WTC11 (cell line): ENCODE measurements around the gene EVC2. TPM values are rescaled to one million over a fixed set of nuclear protein-coding genes. Genes with fewer than 3 reads are reported as not detected.

ENCODE experiments used
- ATAC-seq: fragments of 200-7000 bp; cut with Tn5 transposase; 2 replicates; pipeline ENCODE4 v1.10.0; 2021; ENCODE audit warnings: mild to moderate bottlenecking, moderate library complexity
- Bru-seq: library from RNA; stranded (reverse); fragments of 400-500 nt; gene quantifications from one replicate; lab custom pipeline; 2021; lab: Mats Ljungman, UMichigan
- CTCF ChIA-PET: fragments of 300-600 bp; sonication (Branson Sonifier 250); formaldehyde crosslinking; loops from one replicate; lab custom pipeline; 2021; ENCODE audit warnings: antibody characterized with exemption; lab: Charles Lee
- POLR2A ChIA-PET: fragments of 350-600 bp; sonication (Branson Sonifier 250); formaldehyde crosslinking; loops from one replicate; lab custom pipeline; 2021; ENCODE audit warnings: antibody characterized with exemption; lab: Charles Lee
- DNase-seq: peaks from one replicate; pipeline ENCODE4 v3.0.0; 2021; ENCODE audit warnings: low spot score
- H3K27ac Mint-ChIP-seq: 2 replicates; pipeline ENCODE4 v1.8.0; 2021; ENCODE audit warnings: mixed read lengths
- H3K27me3 Mint-ChIP-seq: 2 replicates; pipeline ENCODE4 v1.8.0; 2021; ENCODE audit warnings: low read depth, mild to moderate bottlenecking, moderate library complexity, mixed read lengths
- H3K36me3 Mint-ChIP-seq: 2 replicates; pipeline ENCODE4 v1.8.0; 2021; ENCODE audit warnings: mixed read lengths
- H3K4me1 Mint-ChIP-seq: 2 replicates; pipeline ENCODE4 v1.8.0; 2022; ENCODE audit warnings: mixed read lengths
- H3K4me3 Mint-ChIP-seq: 2 replicates; pipeline ENCODE4 v1.8.0; 2021; ENCODE audit warnings: mild to moderate bottlenecking, moderate library complexity, mixed read lengths
- H3K9me3 Mint-ChIP-seq: 2 replicates; pipeline ENCODE4 v1.8.0; 2021; ENCODE audit warnings: mixed read lengths
- FOXK1 ChIP-seq: sonication (generic); formaldehyde crosslinking; IDR thresholded peaks from 2 replicates; pipeline ENCODE4 v1.8.0; 2022; ENCODE audit warnings: mild to moderate bottlenecking, moderate library complexity, missing genetic modification reagents
- FOXP1 ChIP-seq: sonication (generic); formaldehyde crosslinking; IDR thresholded peaks from 2 replicates; pipeline ENCODE4 v1.8.0; 2022; ENCODE audit warnings: missing genetic modification reagents, mild to moderate bottlenecking, moderate library complexity, borderline replicate concordance
- GABPB1 ChIP-seq: sonication (generic); formaldehyde crosslinking; IDR thresholded peaks from 2 replicates; pipeline ENCODE4 v1.8.1; 2023; ENCODE audit warnings: mild to moderate bottlenecking, missing genetic modification reagents
- MXD4 ChIP-seq: fragments of 250-450 bp; sonication (Bioruptor Pico); IDR thresholded peaks from 2 replicates; pipeline ENCODE4 v1.8.0; 2021; ENCODE audit warnings: mild to moderate bottlenecking, moderate library complexity, borderline replicate concordance
- MYBL2 ChIP-seq: sonication (generic); formaldehyde crosslinking; IDR thresholded peaks from 2 replicates; pipeline ENCODE4 v1.8.1; 2023; ENCODE audit warnings: mild to moderate bottlenecking, moderate library complexity, missing genetic modification reagents
- NR2C2 ChIP-seq: sonication (generic); formaldehyde crosslinking; IDR thresholded peaks from 2 replicates; pipeline ENCODE4 v1.8.0; 2022; ENCODE audit warnings: mild to moderate bottlenecking, missing genetic modification reagents
- RORB ChIP-seq: fragments of 250-450 bp; sonication (Bioruptor Pico); IDR thresholded peaks from 2 replicates; pipeline ENCODE4 v1.9.0; 2021; ENCODE audit warnings: mild to moderate bottlenecking
- SP1 ChIP-seq: sonication (generic); formaldehyde crosslinking; conservative IDR thresholded peaks from 2 replicates; pipeline ENCODE4 v1.8.1; 2022; ENCODE audit warnings: missing genetic modification reagents
- TP53 ChIP-seq: sonication (generic); formaldehyde crosslinking; IDR thresholded peaks from 2 replicates; pipeline ENCODE4 v1.8.1; 2023; ENCODE audit warnings: mild to moderate bottlenecking, missing genetic modification reagents
- ZNF219 ChIP-seq: sonication (generic); formaldehyde crosslinking; IDR thresholded peaks from 2 replicates; pipeline ENCODE4 v1.8.0; 2023; ENCODE audit warnings: missing genetic modification reagents, mild to moderate bottlenecking, borderline replicate concordance
- ZNF263 ChIP-seq: sonication (generic); formaldehyde crosslinking; IDR thresholded peaks from 2 replicates; pipeline ENCODE4 v1.8.1; 2022; ENCODE audit warnings: low read depth, mild to moderate bottlenecking, moderate library complexity, missing genetic modification reagents
- long read RNA-seq, 3 experiments: library from RNA in 1 of 3; library from capped mRNA in 1 of 3; library from polyadenylated mRNA in 1 of 3; unstranded in 2 of 3; stranded (forward) in 1 of 3; transcript quantifications; one replicate each; pipeline ENCODE4 v2.0.0, GENCODE V29; 2021
- total RNA-seq: library from RNA; stranded (reverse); gene quantifications from 3 replicates; pipeline ENCODE4 v1.2.3, GENCODE V29; 2021
- TF ChIP-seq, protein P1 (sequence below): sonication (generic); formaldehyde crosslinking; conservative IDR thresholded peaks from 2 replicates; pipeline ENCODE4 v1.8.1; 2022; ENCODE audit warnings: mild to moderate bottlenecking, missing genetic modification reagents
- TF ChIP-seq, protein P2 (sequence below): sonication (generic); formaldehyde crosslinking; IDR thresholded peaks from 2 replicates; pipeline ENCODE4 v1.8.0; 2022; ENCODE audit warnings: mild to moderate bottlenecking, missing genetic modification reagents
- TF ChIP-seq, protein P3 (sequence below): sonication (generic); formaldehyde crosslinking; IDR thresholded peaks from 2 replicates; pipeline ENCODE4 v1.8.0; 2022; ENCODE audit warnings: mild to moderate bottlenecking, missing genetic modification reagents
- TF ChIP-seq, protein P4 (sequence below): sonication (generic); formaldehyde crosslinking; IDR thresholded peaks from 2 replicates; pipeline ENCODE4 v1.8.0; 2022; ENCODE audit warnings: mild to moderate bottlenecking, missing genetic modification reagents
- TF ChIP-seq, protein P5 (sequence below): sonication (generic); formaldehyde crosslinking; IDR thresholded peaks from 2 replicates; pipeline ENCODE4 v1.8.0; 2022; ENCODE audit warnings: missing genetic modification reagents
- TF ChIP-seq, protein P6 (sequence below): sonication (generic); formaldehyde crosslinking; IDR thresholded peaks from 2 replicates; pipeline ENCODE4 v1.8.0; 2023; ENCODE audit warnings: missing genetic modification reagents
- TF ChIP-seq, protein P7 (sequence below): sonication (generic); formaldehyde crosslinking; IDR thresholded peaks from 2 replicates; pipeline ENCODE4 v1.8.1; 2023; ENCODE audit warnings: mild to moderate bottlenecking, missing genetic modification reagents, moderate library complexity
- TF ChIP-seq, protein P8 (sequence below): sonication (generic); formaldehyde crosslinking; IDR thresholded peaks from 2 replicates; pipeline ENCODE4 v1.8.1; 2023; ENCODE audit warnings: mild to moderate bottlenecking, moderate library complexity, missing genetic modification reagents

Gene EVC2, protein sequence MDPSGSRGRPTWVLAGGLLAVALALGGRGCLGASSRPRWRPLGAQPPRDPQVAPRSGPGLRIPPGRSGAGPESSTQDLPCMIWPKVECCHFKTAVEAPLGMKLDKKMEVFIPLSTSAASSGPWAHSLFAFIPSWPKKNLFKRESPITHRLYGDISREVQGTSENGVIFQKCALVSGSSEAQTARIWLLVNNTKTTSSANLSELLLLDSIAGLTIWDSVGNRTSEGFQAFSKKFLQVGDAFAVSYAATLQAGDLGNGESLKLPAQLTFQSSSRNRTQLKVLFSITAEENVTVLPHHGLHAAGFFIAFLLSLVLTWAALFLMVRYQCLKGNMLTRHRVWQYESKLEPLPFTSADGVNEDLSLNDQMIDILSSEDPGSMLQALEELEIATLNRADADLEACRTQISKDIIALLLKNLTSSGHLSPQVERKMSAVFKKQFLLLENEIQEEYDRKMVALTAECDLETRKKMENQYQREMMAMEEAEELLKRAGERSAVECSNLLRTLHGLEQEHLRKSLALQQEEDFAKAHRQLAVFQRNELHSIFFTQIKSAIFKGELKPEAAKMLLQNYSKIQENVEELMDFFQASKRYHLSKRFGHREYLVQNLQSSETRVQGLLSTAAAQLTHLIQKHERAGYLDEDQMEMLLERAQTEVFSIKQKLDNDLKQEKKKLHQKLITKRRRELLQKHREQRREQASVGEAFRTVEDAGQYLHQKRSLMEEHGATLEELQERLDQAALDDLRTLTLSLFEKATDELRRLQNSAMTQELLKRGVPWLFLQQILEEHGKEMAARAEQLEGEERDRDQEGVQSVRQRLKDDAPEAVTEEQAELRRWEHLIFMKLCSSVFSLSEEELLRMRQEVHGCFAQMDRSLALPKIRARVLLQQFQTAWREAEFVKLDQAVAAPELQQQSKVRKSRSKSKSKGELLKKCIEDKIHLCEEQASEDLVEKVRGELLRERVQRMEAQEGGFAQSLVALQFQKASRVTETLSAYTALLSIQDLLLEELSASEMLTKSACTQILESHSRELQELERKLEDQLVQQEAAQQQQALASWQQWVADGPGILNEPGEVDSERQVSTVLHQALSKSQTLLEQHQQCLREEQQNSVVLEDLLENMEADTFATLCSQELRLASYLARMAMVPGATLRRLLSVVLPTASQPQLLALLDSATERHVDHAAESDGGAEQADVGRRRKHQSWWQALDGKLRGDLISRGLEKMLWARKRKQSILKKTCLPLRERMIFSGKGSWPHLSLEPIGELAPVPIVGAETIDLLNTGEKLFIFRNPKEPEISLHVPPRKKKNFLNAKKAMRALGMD
- total RNA-seq (4.8 to 6.3 TPM (median 5.8 TPM) in 3 replicates), Bru-seq, nascent RNA (percentile 55 among the genes with signal in this experiment)
- long read RNA-seq, experiment 1, full-length matches to known transcripts, result 13 of 26 reads
- long read RNA-seq, experiment 1, partial matches to known transcripts, result 4 of 26 reads
- long read RNA-seq, experiment 1, other reads (novel, unspliced or antisense), result 9 of 26 reads
- long read RNA-seq, experiment 2, partial matches to known transcripts, result 1 of 3 reads
- long read RNA-seq, experiment 2, other reads (novel, unspliced or antisense), result 2 of 3 reads
- long read RNA-seq, experiment 3, result 0 reads

DNA sequence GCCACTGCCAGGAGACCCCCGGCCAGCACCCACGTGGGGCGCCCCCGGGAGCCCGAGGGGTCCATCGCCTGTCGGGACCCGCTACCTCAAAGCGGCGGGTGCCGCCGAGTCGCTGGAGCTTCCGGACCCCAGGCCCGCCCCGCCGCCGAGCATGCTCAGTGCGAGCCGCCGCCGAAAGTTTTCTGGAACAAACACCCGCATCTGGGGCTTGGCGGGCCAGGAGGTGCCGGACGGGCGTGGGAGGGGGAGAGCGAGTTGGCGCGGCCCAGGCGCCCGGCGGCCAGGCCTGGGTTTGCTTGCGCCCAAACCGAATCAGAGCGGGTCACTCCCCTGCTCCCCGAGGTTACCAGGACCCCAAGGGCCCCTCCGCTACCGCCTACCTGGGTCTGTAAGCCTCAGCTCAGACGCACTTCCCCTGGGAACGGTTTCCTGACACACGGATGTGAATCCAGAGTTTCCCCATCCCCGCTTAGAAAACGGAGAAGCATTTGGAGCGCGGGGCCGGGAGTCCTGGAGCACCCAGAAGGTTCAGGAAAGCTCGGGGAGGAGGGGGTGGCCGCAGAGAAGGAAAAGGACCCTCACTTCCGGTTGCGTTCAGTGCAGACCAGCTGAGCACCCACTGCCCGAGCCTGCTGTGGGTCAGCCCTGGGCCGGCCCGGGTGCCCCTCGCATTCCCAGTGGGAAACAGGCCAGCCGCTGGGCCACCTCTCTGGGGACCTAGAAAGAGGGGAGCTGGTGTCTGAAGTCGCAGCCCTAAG, at the start of gene EVC2:
Gene EVC2 (minus strand): TSS at position 111 of the 758 bp plus-strand sequence. CDS start 46 bp downstream, at position 65.
- POLR2A ChIA-PET, result interaction anchor here (1.1 kb wide), 1 partner anchor 20 kb away, joined by 5 read pairs; no protein-coding TSS in a partner anchor
- Mint-ChIP-seq H3K36me3 (peaks cover 16% of the 10 kb centered on the region), H3K4me3 (peak within 1 kb of the TSS; percentile 71), H3K9me3 (peaks cover 17% of the 10 kb centered on the region), H3K27me3 (peaks cover 58% of the 10 kb centered on the region), H3K27ac (no peak within 1 kb of the TSS), H3K4me1 (peaks cover 19% of the 10 kb centered on the region)
- DNase-seq (peak; percentile 73), ATAC-seq (peak; percentile 29)
- CTCF ChIA-PET, result interaction anchor here (0.8 to 1.4 kb wide), 7 partner anchors 10 to 657 kb away, joined by 3 to 6 read pairs (median 4); partner anchors contain the start of gene STK32B
- TF ChIP-seq MYBL2 (CRISPR knock-in tag), result 0 out of 2 replicates have a peak, but pooled peaks have one; percentile 31
- TF ChIP-seq, protein P1, sequence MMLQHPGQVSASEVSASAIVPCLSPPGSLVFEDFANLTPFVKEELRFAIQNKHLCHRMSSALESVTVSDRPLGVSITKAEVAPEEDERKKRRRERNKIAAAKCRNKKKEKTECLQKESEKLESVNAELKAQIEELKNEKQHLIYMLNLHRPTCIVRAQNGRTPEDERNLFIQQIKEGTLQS, result no peak
- 0 out of 2 replicates have a peak, but pooled peaks have one; percentile 54 for TF ChIP-seq FOXK1 (CRISPR knock-in tag)
- TF ChIP-seq, protein P2, sequence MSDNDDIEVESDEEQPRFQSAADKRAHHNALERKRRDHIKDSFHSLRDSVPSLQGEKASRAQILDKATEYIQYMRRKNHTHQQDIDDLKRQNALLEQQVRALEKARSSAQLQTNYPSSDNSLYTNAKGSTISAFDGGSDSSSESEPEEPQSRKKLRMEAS (CRISPR knock-in tag), result peak; percentile 1
- TF ChIP-seq ZNF219 (CRISPR knock-in tag), result no peak
- TF ChIP-seq, protein P3, sequence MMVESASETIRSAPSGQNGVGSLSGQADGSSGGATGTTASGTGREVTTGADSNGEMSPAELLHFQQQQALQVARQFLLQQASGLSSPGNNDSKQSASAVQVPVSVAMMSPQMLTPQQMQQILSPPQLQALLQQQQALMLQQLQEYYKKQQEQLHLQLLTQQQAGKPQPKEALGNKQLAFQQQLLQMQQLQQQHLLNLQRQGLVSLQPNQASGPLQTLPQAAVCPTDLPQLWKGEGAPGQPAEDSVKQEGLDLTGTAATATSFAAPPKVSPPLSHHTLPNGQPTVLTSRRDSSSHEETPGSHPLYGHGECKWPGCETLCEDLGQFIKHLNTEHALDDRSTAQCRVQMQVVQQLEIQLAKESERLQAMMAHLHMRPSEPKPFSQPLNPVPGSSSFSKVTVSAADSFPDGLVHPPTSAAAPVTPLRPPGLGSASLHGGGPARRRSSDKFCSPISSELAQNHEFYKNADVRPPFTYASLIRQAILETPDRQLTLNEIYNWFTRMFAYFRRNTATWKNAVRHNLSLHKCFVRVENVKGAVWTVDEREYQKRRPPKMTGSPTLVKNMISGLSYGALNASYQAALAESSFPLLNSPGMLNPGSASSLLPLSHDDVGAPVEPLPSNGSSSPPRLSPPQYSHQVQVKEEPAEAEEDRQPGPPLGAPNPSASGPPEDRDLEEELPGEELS (CRISPR knock-in tag), result peak; percentile 71; the same call in 1 of the 2 replicates
- TF ChIP-seq, protein P4, sequence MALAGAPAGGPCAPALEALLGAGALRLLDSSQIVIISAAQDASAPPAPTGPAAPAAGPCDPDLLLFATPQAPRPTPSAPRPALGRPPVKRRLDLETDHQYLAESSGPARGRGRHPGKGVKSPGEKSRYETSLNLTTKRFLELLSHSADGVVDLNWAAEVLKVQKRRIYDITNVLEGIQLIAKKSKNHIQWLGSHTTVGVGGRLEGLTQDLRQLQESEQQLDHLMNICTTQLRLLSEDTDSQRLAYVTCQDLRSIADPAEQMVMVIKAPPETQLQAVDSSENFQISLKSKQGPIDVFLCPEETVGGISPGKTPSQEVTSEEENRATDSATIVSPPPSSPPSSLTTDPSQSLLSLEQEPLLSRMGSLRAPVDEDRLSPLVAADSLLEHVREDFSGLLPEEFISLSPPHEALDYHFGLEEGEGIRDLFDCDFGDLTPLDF (CRISPR knock-in tag), result no peak
- TF ChIP-seq, protein P5, sequence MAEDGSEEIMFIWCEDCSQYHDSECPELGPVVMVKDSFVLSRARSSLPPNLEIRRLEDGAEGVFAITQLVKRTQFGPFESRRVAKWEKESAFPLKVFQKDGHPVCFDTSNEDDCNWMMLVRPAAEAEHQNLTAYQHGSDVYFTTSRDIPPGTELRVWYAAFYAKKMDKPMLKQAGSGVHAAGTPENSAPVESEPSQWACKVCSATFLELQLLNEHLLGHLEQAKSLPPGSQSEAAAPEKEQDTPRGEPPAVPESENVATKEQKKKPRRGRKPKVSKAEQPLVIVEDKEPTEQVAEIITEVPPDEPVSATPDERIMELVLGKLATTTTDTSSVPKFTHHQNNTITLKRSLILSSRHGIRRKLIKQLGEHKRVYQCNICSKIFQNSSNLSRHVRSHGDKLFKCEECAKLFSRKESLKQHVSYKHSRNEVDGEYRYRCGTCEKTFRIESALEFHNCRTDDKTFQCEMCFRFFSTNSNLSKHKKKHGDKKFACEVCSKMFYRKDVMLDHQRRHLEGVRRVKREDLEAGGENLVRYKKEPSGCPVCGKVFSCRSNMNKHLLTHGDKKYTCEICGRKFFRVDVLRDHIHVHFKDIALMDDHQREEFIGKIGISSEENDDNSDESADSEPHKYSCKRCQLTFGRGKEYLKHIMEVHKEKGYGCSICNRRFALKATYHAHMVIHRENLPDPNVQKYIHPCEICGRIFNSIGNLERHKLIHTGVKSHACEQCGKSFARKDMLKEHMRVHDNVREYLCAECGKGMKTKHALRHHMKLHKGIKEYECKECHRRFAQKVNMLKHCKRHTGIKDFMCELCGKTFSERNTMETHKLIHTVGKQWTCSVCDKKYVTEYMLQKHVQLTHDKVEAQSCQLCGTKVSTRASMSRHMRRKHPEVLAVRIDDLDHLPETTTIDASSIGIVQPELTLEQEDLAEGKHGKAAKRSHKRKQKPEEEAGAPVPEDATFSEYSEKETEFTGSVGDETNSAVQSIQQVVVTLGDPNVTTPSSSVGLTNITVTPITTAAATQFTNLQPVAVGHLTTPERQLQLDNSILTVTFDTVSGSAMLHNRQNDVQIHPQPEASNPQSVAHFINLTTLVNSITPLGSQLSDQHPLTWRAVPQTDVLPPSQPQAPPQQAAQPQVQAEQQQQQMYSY (CRISPR knock-in tag), result peak; percentile 78
- TF ChIP-seq, protein P6, sequence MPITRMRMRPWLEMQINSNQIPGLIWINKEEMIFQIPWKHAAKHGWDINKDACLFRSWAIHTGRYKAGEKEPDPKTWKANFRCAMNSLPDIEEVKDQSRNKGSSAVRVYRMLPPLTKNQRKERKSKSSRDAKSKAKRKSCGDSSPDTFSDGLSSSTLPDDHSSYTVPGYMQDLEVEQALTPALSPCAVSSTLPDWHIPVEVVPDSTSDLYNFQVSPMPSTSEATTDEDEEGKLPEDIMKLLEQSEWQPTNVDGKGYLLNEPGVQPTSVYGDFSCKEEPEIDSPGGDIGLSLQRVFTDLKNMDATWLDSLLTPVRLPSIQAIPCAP, result peak; percentile 36; the same call in 1 of the 2 replicates
- TF ChIP-seq, protein P7, sequence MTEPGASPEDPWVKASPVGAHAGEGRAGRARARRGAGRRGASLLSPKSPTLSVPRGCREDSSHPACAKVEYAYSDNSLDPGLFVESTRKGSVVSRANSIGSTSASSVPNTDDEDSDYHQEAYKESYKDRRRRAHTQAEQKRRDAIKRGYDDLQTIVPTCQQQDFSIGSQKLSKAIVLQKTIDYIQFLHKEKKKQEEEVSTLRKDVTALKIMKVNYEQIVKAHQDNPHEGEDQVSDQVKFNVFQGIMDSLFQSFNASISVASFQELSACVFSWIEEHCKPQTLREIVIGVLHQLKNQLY (CRISPR knock-in tag), result no peak
- TF ChIP-seq FOXP1 (CRISPR knock-in tag), result no peak
- TF ChIP-seq NR2C2 (CRISPR knock-in tag), result no peak
- 0 out of 2 replicates have a peak, but pooled peaks have one; percentile 43 for TF ChIP-seq SP1 (CRISPR knock-in tag)
- no peak for TF ChIP-seq GABPB1 (CRISPR knock-in tag)
- 0 out of 2 replicates have a peak, but pooled peaks have one; percentile 42 for TF ChIP-seq ZNF263
- TF ChIP-seq RORB (CRISPR knock-in tag), result no peak
- TF ChIP-seq TP53 (CRISPR knock-in tag), result no peak; the same call in 1 of the 2 replicates
- TF ChIP-seq MXD4 (CRISPR knock-in tag), result no peak
- TF ChIP-seq, protein P8, sequence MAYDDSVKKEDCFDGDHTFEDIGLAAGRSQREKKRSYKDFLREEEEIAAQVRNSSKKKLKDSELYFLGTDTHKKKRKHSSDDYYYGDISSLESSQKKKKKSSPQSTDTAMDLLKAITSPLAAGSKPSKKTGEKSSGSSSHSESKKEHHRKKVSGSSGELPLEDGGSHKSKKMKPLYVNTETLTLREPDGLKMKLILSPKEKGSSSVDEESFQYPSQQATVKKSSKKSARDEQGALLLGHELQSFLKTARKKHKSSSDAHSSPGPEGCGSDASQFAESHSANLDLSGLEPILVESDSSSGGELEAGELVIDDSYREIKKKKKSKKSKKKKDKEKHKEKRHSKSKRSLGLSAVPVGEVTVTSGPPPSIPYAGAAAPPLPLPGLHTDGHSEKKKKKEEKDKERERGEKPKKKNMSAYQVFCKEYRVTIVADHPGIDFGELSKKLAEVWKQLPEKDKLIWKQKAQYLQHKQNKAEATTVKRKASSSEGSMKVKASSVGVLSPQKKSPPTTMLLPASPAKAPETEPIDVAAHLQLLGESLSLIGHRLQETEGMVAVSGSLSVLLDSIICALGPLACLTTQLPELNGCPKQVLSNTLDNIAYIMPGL (CRISPR knock-in tag), result peak; percentile 63; the same call in 1 of the 2 replicates
